GM21576 (cell line): ENCODE results near the gene MAPKAPK3.
A peak's percentile ranks its signal among the peaks of the same experiment; 100 is the strongest.

Experiments
- ATAC-seq: cut with Tn5 transposase; IDR thresholded peaks from one replicate; pipeline ENCODE4 v1.9.1; 2021; ENCODE audit warnings: mild to moderate bottlenecking, moderate library complexity; ENCODE audit not compliant: unreplicated experiment

Gene MAPKAPK3

DNA sequence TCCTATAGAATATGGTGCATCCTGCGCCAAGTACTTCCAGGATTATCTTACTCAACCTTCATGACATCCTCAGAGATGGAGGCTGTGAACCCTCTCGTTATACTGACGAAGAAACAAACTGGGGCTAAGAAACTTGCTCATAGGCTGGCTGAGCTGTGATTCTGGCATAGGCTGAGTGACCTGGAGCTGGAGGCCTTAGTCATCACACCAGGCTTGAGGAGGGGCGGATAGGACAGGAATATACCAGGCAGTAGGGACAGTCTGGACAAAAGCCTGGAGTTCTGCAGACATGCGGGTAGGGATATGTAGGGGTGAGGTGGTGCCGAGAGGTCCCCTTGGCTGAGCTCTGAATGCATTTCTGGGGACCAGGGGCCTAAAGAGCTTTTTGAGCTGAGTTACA is 29.6 kb upstream of the MAPKAPK3 start:
- ATAC-seq: no peak

GRCh38 chr3:50587806-50588758 is 28.9 kb upstream of the MAPKAPK3 start:
- peak; percentile 40 for ATAC-seq

GRCh38 chr3:50588759-50589433 is 28.1 kb upstream of the MAPKAPK3 start:
- no peak for ATAC-seq

DNA sequence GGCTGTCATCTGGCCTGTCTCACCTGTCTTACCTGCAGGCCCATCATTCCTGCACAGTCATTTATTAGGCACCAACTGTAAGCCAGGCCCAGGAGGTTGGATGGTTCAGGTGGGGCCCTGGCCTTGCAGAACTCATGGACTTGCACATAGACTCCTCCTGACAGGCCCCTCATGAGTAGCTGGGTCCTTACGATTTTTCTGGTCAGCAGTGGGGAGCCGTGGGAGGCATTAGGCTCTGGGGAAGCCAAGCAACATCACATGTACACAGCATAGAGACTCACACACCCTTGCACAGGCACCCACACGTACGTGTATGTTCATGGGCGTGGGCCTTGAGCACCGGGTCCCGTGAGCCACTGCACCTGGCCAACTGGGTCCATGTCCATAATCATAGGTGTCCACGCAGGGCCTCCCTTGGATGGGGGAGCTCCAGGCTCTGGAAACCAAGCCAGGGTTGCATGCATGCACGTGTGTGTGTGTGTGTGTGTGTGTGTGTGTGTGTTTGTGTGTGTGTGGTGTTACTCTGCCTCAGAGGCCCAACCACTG is 25.7 kb upstream of the MAPKAPK3 start:
- ATAC-seq: no peak

GRCh38 chr3:50592568-50592967 is 24.4 kb upstream of the MAPKAPK3 start:
- no peak for ATAC-seq

DNA sequence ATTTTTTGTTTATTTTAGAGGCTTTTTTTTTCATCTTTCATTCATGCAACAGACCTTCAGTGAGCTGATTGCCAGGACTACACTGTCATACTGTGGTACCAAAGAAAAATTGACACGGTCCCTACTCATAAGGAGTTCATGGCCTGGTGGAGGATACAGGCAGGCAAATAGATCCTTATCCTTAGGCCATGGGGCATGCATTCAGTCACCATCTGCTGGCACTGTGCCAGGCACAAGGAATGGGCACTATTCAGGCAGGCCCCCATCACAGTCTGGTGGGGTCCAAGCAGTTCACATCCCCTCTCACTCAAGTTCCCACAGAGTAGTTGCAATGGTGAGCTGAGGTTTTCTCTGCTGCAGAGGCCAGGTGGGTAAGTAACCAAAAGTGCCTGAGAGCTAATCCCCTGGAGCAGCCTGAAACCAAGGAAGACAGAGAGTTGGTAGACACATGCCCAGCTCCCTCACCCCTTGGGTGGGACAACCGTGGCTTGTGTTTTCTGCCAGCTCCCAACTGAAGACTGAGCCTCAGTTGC is 22.6 kb upstream of the MAPKAPK3 start:
- ATAC-seq: no peak

GRCh38 chr3:50599115-50599715 is 17.7 kb upstream of the MAPKAPK3 start:
- no peak for ATAC-seq

DNA sequence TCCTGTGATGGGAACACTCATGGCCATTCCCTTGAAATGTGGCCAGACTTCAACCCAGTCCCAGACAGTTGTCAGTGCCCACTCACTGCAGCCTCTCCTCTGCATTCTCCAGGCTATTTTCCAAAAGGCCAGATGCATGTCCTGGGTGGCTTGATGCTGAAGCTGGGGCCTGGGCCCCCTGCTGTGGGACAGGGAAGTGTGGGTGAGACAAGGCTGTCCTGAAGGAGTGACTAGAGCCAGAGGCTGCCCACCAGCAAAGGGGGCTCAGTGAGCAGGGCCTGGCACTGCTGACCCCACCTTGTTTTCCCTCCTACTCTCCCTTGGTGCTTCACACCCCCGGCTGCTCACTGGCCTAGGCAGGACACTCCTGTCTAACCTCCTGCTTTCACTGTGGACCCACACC is 17.2 kb upstream of the MAPKAPK3 start:
- ATAC-seq: no peak

GRCh38 chr3:50600141-50600753 is 16.7 kb upstream of the MAPKAPK3 start:
- no peak for ATAC-seq

GRCh38 chr3:50600841-50601591 is 15.9 kb upstream of the MAPKAPK3 start:
- ATAC-seq: peak; percentile 51

GRCh38 chr3:50602595-50603191 is 14.3 kb upstream of the MAPKAPK3 start:
- ATAC-seq: no peak

DNA sequence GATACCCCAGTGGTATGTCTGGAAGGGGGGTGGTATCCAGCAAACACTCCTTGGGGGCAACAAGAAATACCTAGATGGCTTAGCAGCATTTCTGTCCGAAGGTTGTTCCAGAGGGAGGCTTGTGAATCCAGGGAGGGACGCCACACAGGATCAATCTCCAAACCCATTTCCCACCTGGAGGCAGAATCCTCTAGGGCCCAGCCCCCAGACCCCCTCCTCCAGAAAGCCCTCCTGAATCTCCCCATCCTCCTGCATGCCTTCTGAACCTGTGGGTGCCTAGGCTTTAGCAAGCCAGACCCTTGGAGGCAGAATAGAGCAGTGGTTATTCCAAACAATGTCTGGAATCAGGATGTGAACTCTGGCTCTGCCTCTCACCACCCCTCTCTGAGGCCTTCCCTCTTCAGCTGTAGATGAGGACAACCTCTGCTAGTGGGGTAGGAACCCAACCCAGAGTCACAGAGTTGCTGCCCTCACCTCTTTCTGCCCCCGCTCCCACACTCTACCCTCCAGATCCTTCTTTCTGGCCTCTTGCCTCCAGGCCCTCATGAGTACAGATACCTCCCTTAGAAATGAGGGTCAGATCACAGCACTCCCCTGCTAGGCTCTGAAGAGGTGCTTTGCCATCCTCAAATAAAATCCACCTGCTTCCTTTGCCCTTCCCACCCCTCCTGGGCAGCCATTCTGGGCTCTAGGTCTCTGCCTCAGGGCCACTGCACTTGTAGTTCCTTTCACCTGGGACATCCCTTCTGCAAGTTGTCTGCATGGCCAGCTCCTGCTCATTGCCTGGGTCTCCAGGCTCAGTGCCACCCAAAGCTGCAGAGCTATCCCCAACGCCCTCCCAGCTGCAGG is 13.5 kb upstream of the MAPKAPK3 start:
- no peak for ATAC-seq

DNA sequence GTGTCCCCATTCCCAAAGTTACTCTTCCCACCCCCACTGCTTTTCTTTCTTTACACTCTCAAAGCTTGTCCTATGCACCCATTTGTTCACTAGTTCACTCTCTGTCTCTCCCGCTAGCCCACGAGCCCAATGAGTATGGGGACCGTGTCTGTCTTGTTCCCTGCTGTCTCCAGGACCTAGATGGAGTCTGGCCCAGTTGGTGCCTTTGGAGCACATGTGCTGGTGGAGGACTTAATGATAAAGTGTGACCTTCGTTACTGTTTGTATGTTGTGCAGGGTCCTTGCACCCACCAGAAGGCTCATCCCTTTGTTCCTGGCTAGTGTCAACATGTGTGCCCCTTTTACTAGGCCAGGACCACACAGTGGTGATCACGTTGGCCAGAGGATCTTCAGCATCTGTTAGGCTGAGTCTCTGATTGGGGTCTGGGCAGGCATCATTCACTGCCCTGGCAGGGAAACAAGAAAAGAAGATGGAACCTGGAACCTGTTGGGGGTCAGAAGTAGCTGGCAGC is 12.8 kb upstream of the MAPKAPK3 start:
- ATAC-seq: no peak

GRCh38 chr3:50604628-50605588 is 12.0 kb upstream of the MAPKAPK3 start:
- no peak for ATAC-seq

GRCh38 chr3:50605901-50606326 is 11.0 kb upstream of the MAPKAPK3 start:
- no peak for ATAC-seq

DNA sequence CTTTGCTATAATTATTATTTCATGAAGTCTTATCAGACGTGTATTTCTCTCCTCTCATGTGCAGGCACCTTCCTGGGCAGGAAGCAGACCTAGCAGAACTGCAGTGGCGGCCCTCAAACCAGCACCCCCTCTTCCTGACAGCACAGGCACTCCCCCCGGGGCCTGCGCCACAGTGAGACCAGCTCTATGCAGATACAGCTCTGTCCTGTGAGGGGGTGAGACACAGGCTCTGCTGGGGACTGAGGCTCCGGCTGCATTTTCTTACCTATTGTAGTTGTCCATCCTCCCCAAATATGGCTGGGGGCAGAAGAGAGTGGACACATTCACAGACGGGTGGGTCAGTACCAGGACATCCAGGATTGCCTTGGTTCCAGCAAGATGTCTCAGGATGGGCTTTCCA is 10.4 kb upstream of the MAPKAPK3 start:
- no peak for ATAC-seq
